Left renal pelvis (tissue), 4 donors: Measurements from ENCODE around the gene COA4. TPM values are rescaled to one million over a fixed set of nuclear protein-coding genes. Genes with fewer than 3 reads are reported as not detected.
A peak's percentile ranks its signal among the peaks of the same experiment; 100 is the strongest.

ENCODE experiments used
- DNase-seq, 4 donors: peaks; one replicate each; pipeline ENCODE4 v3.0.0-alpha.2; 2013; ENCODE audit warnings: low read depth in 4 of 4, low spot score in 3 of 4
- polyA plus RNA-seq, 4 donors: library from polyadenylated mRNA; unstranded; fragments of 120-200 nt; gene quantifications; one replicate each; pipeline ENCODE4 v1.2.1, GENCODE V29; 2013; ENCODE audit not compliant: insufficient read length in 4 of 4

The COA4 gene
- polyA plus RNA-seq, 4 donors = 41.4 to 78.2 (median 64.6) TPM

- DNase-seq = peak; percentile 14 to 30 (median 19)
Measured at GRCh38 chr11:73866586-73866996, 10.1 kb downstream of the COA4 start.

- no peak for DNase-seq
Measured at GRCh38 chr11:73866095-73866579, 10.5 kb downstream of the COA4 start.

- DNase-seq = no peak
Measured at GRCh38 chr11:73862986-73863385, 13.7 kb downstream of the COA4 start.

GRCh38 chr11:73860202-73860601 is 16.4 kb downstream of the COA4 start:
- no peak for DNase-seq

- DNase-seq = no peak
Measured at GRCh38 chr11:73859671-73860070, 17.0 kb downstream of the COA4 start.

- no peak for DNase-seq
Measured at GRCh38 chr11:73856031-73856567, 20.5 kb downstream of the COA4 start.

GRCh38 chr11:73854680-73855079 is 22.0 kb downstream of the COA4 start:
- DNase-seq = no peak

- no peak for DNase-seq
Measured at GRCh38 chr11:73852049-73852448, 24.6 kb downstream of the COA4 start.

GRCh38 chr11:73851046-73851764 is 25.4 kb downstream of the COA4 start:
- no peak for DNase-seq

GRCh38 chr11:73839123-73839457 is 37.6 kb downstream of the COA4 start:
- no peak for DNase-seq

- no peak for DNase-seq
Measured at GRCh38 chr11:73838443-73839122, 38.1 kb downstream of the COA4 start.

GRCh38 chr11:73833067-73833466 is 43.6 kb downstream of the COA4 start:
- no peak for DNase-seq

- no peak for DNase-seq
Measured at GRCh38 chr11:73830261-73830660, 46.4 kb downstream of the COA4 start.

Other genes with a start within 250 kb of the COA4 start
- gene PLEKHB1, start 230.3 kb downstream of the COA4 start, polyA plus RNA-seq = 10 to 100 TPM in 3 of 4 donors, 1 to 10 TPM in 1; 3.7 to 16.5 (median 14.3) TPM
- 100 to 1,000 TPM in 3 of 4 donors, 10 to 100 TPM in 1; 99.7 to 138 (median 118) TPM for gene RAB6A, start 115.8 kb downstream of the COA4 start, polyA plus RNA-seq
- 10 to 100 TPM; 45.7 to 73.7 (median 59.8) TPM for gene MRPL48, start 89.0 kb downstream of the COA4 start, polyA plus RNA-seq
- gene PAAF1, start 153 bp upstream of the COA4 start, polyA plus RNA-seq = 10 to 100 TPM; 23.2 to 39.6 (median 31.5) TPM
- 1 to 10 TPM in 3 of 4 donors, under 1 TPM in 1; 0.33 to 4.9 (median 3.4) TPM for gene DNAJB13, start 74.2 kb upstream of the COA4 start, polyA plus RNA-seq
- gene UCP2, start 106.0 kb upstream of the COA4 start, polyA plus RNA-seq = 10 to 100 TPM; 48.0 to 79.8 (median 63.6) TPM
- 1 to 10 TPM; 1.6 to 4.5 (median 2.5) TPM for gene UCP3, start 132.2 kb upstream of the COA4 start, polyA plus RNA-seq